ENCODE measurements around the gene MTHFD2L. TPM values are rescaled to one million over a fixed set of nuclear protein-coding genes. Genes with fewer than 3 reads are reported as not detected.

Gene MTHFD2L
- total and polyA plus RNA-seq, 2 of the 8 experiments (the other 6 are each of a cell fraction or from before 2014, with no cell fraction given) = 5.4 to 15.0 TPM

DNA sequence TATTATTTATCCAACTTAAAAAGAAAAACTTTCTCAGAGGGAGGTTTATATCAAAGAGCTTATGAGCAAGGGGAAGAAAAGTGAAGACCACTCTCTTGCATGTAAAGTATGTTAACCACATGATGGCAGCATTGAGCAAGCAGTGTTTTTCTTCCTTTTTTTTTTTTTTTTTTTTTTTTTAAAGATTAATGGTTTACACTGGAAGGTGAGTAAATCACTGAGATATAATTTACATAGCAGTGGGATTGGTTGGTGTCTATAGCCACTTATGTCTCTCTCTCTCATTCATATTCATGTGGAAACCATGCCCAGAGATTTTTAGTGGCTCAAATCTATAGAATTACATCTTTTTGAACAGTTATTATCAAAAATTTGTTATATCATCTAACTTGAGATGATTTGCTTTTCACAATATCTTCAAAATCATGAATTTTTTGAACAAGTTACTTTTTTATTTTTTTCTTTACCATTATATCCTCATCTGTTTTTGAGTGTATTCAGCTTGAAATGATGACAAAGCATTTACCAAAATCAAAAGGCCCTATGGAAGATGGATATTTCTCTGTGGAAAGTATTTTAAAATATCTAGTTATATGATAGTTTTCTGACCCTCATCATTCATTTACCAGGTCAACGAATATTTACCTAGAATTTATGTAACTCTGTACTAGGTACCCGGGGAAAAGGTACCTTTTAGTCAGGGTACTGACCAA lies 31.6 kb downstream of the MTHFD2L start (continued):
- TF ChIP-seq, protein P1, sequence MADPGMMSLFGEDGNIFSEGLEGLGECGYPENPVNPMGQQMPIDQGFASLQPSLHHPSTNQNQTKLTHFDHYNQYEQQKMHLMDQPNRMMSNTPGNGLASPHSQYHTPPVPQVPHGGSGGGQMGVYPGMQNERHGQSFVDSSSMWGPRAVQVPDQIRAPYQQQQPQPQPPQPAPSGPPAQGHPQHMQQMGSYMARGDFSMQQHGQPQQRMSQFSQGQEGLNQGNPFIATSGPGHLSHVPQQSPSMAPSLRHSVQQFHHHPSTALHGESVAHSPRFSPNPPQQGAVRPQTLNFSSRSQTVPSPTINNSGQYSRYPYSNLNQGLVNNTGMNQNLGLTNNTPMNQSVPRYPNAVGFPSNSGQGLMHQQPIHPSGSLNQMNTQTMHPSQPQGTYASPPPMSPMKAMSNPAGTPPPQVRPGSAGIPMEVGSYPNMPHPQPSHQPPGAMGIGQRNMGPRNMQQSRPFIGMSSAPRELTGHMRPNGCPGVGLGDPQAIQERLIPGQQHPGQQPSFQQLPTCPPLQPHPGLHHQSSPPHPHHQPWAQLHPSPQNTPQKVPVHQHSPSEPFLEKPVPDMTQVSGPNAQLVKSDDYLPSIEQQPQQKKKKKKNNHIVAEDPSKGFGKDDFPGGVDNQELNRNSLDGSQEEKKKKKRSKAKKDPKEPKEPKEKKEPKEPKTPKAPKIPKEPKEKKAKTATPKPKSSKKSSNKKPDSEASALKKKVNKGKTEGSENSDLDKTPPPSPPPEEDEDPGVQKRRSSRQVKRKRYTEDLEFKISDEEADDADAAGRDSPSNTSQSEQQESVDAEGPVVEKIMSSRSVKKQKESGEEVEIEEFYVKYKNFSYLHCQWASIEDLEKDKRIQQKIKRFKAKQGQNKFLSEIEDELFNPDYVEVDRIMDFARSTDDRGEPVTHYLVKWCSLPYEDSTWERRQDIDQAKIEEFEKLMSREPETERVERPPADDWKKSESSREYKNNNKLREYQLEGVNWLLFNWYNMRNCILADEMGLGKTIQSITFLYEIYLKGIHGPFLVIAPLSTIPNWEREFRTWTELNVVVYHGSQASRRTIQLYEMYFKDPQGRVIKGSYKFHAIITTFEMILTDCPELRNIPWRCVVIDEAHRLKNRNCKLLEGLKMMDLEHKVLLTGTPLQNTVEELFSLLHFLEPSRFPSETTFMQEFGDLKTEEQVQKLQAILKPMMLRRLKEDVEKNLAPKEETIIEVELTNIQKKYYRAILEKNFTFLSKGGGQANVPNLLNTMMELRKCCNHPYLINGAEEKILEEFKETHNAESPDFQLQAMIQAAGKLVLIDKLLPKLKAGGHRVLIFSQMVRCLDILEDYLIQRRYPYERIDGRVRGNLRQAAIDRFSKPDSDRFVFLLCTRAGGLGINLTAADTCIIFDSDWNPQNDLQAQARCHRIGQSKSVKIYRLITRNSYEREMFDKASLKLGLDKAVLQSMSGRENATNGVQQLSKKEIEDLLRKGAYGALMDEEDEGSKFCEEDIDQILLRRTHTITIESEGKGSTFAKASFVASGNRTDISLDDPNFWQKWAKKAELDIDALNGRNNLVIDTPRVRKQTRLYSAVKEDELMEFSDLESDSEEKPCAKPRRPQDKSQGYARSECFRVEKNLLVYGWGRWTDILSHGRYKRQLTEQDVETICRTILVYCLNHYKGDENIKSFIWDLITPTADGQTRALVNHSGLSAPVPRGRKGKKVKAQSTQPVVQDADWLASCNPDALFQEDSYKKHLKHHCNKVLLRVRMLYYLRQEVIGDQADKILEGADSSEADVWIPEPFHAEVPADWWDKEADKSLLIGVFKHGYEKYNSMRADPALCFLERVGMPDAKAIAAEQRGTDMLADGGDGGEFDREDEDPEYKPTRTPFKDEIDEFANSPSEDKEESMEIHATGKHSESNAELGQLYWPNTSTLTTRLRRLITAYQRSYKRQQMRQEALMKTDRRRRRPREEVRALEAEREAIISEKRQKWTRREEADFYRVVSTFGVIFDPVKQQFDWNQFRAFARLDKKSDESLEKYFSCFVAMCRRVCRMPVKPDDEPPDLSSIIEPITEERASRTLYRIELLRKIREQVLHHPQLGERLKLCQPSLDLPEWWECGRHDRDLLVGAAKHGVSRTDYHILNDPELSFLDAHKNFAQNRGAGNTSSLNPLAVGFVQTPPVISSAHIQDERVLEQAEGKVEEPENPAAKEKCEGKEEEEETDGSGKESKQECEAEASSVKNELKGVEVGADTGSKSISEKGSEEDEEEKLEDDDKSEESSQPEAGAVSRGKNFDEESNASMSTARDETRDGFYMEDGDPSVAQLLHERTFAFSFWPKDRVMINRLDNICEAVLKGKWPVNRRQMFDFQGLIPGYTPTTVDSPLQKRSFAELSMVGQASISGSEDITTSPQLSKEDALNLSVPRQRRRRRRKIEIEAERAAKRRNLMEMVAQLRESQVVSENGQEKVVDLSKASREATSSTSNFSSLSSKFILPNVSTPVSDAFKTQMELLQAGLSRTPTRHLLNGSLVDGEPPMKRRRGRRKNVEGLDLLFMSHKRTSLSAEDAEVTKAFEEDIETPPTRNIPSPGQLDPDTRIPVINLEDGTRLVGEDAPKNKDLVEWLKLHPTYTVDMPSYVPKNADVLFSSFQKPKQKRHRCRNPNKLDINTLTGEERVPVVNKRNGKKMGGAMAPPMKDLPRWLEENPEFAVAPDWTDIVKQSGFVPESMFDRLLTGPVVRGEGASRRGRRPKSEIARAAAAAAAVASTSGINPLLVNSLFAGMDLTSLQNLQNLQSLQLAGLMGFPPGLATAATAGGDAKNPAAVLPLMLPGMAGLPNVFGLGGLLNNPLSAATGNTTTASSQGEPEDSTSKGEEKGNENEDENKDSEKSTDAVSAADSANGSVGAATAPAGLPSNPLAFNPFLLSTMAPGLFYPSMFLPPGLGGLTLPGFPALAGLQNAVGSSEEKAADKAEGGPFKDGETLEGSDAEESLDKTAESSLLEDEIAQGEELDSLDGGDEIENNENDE (IDR thresholded peaks at IDR 0.05; ENCODE audit: insufficient replicate concordance, low read length) = no peak

Data from H1 (cell line).